Fibroblast of villous mesenchyme (primary cell): ENCODE measurements around the gene EMCN. TPM values are rescaled to one million over a fixed set of nuclear protein-coding genes. Genes with fewer than 3 reads are reported as not detected.
A peak's percentile ranks its signal among the peaks of the same experiment; 100 is the strongest.
"Not testable (repeated sequence)": the region's sequence is repeated elsewhere in the genome, so short reads cannot be mapped to it uniquely, and the experiment has no call there.

Experiments
- DNase-seq: peaks from one replicate; pipeline ENCODE4 v3.0.0-alpha.2; 2010; ENCODE audit warnings: low read depth
- H3K4me3 ChIP-seq: 2 replicates; pipeline ENCODE4 v1.5.1; 2011; ENCODE audit warnings: low read depth, mild to moderate bottlenecking, low read length
- CTCF ChIP-seq: IDR thresholded peaks from 2 replicates; pipeline ENCODE4 v1.5.1; 2012; ENCODE audit warnings: low read depth, mild to moderate bottlenecking, low read length; ENCODE audit not compliant: insufficient read depth
- total RNA-seq: library from RNA; depleted of rRNA; stranded (reverse); fragments of >200 nt; gene quantifications from 2 replicates; pipeline ENCODE4 v1.2.3, GENCODE V29; 2012

The EMCN gene
- total RNA-seq, 1 donor: not detected

GRCh38 chr4:100414016-100414790, 103.6 kb downstream of the EMCN start:
- no peak for TF ChIP-seq CTCF
- no peak overlapping the region for H3K4me3 ChIP-seq
- DNase-seq: no peak

DNA sequence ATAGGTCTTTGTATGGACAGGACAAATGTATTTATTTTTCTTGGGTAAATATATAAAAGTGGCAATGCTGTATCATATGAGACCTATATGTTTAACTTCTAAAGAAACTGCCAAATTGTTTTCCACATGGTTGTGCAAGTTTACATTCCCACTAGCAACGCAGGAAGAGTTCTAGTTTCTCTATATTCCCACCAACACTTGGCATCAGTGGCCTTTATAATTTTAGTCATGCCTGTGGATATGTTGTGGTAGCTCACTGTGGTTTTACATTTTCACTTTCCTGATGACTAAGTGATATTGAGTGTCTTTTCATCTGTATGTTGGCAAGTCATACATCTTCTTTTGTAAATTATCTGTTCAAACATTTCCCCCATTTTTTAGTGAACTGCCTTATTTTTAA, 126.0 kb downstream of the EMCN start:
- TF ChIP-seq CTCF: no peak
- H3K4me3 ChIP-seq: no peak overlapping the region

GRCh38 chr4:100391086-100391485, 126.7 kb downstream of the EMCN start:
- no peak for TF ChIP-seq CTCF
- H3K4me3 ChIP-seq: no peak overlapping the region
- DNase-seq: no peak

More for the DNA sequence above, 126.0 kb downstream of the EMCN start:
- peak; percentile 48 for DNase-seq

GRCh38 chr4:100386270-100386669, 131.6 kb downstream of the EMCN start:
- no peak overlapping the region for H3K4me3 ChIP-seq
- TF ChIP-seq CTCF: no peak
- no peak for DNase-seq

DNA sequence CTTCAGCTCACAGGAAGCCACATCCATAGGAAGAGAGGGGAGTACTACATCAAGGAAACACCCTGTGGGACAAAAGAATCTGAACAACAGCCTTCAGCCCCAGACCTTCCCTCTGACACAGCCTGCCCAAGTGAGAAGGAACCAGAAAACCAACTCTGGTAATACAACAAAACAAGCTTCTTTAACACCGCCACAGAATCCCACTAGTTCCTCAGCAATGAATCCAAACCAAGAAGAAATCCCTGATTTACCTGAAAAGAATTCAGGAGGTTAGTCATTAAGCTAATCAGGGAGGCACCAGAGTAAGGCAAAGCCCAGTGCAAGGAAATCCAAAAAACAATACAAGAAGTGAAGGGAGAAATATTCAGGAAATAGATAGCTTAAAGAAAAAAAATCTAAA, 137.4 kb downstream of the EMCN start:
- DNase-seq, H3K4me3 ChIP-seq: not testable (repeated sequence)

- no peak overlapping the region for H3K4me3 ChIP-seq
- DNase-seq: no peak
- no peak for TF ChIP-seq CTCF
These were observed 138.2 kb downstream of the EMCN start for GRCh38 chr4:100379583-100380105.

DNA sequence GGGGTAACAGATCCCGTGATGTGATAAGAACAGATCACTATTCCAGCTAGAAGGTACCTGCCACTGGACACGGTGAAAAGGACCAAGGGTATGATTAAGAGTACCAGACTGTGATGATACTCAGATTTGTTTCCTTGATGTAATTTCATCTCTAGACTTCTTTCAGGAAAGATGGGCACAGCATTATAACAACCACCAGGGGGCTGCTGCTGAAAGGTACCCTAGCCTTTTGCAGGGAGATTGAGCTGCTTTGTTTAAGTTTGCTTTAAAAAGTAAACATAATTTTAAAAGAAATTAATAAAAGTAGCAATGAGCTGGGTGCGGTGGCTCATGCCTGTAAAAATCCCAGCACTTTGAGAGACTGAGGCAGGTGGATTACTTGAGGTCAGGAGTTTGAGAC, 145.4 kb downstream of the EMCN start:
- peak; percentile 71 for TF ChIP-seq CTCF
- peak; percentile 11 for DNase-seq

More for the DNA sequence above, 145.4 kb downstream of the EMCN start:
- no peak overlapping the region for H3K4me3 ChIP-seq
